HG02852 (cell line): ENCODE results near the gene BCHE.
A peak's percentile ranks its signal among the peaks of the same experiment; 100 is the strongest.

Experiments
- ATAC-seq: cut with Tn5 transposase; IDR thresholded peaks from one replicate; pipeline ENCODE4 v1.9.1; 2021; ENCODE audit warnings: mild to moderate bottlenecking, moderate library complexity; ENCODE audit not compliant: unreplicated experiment

The BCHE gene

DNA sequence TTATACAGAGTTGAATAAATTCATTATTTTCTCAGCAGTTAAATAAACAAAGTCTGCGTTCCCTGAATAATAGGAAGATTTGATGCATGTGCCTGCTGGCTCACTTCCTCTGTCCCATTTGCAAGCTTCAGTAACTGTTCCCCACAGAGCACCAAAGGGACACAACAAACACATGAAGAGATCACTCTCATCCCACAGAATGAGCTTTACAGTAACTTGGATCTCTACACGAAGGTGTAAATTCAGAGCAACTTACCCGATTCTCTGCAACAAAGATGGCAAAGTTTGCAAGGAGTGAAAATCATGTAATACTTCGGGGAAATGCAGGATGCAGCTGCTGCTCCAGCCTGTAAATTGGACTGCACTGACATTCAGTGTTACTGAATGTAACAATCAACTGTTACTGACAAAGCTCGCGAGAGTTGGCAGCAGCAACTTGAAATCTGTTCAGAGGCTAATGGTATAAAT is at the start of gene BCHE:
Gene BCHE, minus strand, starts transcription at position 366 of the 468 bp plus-strand sequence. CDS start 6,390 bp downstream, outside the sequence.
- ATAC-seq, result no peak

DNA sequence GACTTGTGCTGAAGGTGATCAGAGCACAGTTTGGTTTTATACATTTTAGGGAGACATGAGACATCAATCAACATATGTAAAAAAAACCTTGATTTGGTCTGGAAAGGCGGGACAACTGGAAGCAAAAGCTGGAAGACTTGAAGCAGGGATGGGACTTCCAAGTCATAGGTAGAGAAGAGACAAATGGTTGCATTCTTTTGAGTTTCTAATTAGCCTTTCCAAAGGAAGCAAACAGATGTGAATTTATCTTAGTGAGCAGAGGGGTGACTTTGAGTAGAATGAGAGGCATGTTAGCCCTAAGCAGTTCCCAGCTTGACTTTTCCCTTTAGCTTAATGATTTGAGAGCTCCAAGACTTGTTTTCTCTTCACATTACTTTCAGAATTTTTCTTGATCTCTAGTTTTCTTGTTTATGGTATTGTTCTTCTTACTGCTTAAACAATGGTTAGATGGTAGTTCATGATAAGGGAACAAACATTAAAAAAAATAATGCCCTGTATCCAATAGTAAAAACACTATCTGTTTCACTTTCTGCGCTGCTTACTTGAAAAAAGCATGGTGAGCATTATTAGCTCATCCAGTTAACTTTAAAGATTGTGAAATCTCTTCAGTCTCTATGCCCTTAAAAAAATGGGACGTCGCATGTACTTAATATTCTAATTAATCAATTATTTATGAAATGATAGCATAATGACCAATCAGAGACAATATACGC is 48.5 kb upstream of the BCHE start:
- no peak for ATAC-seq

- no peak for ATAC-seq
Observed at GRCh38 chr3:165884518-165884917, 47.3 kb upstream of the BCHE start.

DNA sequence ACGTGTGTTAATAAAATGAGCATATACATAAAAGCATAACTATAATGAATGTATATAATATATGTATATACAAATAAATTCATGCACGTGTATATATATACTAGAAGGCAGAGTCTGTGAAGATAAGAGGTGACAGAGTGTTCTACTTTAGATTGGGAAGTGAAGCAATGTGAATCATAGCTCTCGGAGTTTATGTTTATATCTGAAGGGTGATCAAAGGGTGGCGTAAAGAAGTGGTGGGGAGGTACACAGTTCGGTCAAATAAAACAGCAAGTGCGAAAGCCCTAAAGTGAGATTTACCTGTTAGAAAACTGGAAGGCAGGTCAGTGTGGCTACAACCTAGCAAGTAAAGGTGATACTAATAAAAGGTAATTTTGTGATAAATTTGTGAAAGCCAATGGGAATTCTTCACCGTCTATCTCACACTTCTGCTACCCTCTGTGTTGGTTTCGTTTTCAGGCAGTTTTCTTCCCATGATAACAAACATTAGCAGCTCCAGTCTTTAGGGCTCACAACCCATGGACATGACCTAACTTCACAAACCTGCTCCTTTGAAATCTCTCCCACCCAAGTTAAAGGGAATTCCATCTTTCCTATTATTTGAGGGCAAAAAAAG is 46.7 kb upstream of the BCHE start:
- ATAC-seq, result no peak

DNA sequence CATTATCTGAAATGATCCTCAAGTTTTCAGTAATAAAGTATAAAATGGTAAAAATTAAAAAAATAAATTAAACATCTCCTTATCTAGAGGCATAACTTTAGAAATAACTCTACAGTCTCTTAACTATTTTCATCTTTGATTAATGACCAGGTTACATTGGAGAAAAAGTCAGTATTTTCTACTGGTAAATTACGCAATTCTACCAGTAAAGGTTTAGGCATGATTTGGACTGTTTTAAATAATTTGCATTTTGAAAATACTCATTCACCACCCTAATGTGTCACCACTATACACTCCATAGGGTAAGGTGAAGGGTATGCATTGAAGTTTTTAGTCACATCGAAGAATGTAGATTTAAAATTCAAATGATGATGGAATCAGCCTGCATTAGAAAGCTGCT is 45.9 kb upstream of the BCHE start:
- no peak for ATAC-seq

GRCh38 chr3:165875644-165876043 is 38.4 kb upstream of the BCHE start:
- no peak for ATAC-seq

DNA sequence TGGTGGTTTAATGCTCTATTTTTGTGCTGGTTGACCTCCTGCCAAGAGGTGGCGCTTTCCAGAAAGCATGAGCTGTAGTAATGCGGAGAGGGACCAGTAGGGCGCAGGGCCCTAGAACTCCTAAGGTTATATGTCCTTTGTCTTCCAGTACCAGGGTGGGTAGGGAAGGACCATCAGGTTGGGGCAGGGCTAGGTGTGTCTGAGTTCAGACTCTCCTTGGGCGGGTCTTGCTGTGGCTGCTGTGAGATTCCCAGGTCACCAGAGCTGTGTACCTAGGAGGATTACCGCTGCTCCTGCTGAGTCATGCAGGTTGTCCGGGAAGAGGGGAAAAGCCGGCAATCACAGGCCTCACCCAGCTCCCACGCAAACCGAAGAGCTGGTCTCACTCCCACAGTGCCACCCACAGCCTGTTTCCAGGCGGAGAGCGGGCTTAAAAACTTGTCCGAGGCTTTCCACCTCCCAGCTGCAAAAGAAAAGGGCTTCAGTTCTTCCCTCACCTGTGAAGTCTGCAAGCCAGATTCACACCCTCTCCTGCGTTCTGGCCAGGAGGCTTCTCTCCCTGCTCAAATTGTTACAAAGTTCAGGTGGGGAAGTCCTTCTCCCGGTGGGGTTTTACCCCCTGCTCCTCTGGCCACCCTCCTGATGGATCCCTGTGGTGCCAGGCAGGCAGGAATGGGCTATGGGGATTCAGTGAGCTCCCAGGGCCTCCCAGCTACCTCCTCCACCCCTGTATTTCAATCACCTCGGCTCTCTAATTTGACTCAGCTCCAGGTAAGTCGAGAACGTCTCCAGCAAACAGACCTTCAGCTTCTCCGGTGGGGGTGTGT is 37.7 kb upstream of the BCHE start:
- ATAC-seq, result no peak

- ATAC-seq, result no peak
Observed at GRCh38 chr3:165868088-165868487, 30.9 kb upstream of the BCHE start.

DNA sequence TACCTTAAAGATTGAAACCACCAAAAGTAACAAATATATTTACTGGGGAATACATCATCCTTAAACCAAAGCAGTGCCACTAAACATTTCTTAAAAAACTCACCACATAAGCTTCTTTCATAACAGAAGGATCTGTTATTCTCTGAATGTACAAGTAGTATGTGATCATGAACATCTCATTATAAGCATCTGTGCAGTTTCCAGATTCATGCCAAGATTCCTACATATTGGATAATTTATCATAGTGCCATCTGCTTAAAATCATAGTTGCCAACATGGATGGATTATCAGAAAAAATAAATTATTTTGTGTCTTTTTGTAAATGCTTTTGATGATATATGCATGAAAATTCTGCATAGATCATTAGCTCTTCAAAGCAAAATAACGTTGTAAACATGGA is 21.8 kb upstream of the BCHE start:
- ATAC-seq, result no peak

DNA sequence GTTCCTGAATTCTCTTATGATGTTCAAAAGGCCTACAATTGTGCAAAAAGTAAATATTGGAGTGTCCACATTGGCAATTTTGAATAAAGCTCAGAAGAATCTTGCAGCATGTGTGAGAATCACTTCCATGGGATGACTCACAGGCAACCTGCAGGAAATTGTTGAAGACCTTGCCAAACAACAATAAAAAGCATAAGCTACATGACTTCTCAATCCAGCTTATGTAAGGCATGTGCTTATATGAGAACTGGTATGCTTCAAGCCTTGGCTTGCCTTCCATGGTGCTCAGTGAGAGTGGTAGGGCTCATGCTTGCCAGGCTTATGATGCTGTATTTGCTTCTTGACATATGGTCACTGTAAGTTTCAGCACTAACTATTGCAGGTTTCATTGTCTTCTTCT is 18.4 kb upstream of the BCHE start:
- ATAC-seq, result no peak

- ATAC-seq, result peak; percentile 63
Observed at GRCh38 chr3:165854696-165855095, 17.5 kb upstream of the BCHE start.

DNA sequence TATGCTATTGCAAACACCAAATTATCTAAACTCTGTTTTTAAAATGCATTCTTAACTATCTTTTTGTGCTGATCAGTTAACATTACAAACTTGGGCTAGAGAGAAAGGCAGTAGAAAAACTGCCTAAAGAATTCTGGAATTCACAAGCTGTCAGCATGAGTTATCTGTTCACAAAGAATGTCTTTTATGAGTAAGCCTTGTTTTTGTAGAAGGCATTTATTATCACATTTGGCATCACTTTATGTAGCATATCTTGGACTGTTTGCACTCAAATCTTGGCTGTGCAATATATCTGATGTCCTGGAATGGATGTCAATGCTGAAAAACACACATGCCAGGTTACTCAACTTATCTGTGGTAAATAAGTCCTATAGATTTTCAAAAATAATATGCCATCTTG is 15.5 kb upstream of the BCHE start:
- no peak for ATAC-seq

- no peak for ATAC-seq
Observed at GRCh38 chr3:165852191-165852590, 15.0 kb upstream of the BCHE start.

- ATAC-seq, result no peak
Observed at GRCh38 chr3:165846056-165846455, 8.8 kb upstream of the BCHE start.

DNA sequence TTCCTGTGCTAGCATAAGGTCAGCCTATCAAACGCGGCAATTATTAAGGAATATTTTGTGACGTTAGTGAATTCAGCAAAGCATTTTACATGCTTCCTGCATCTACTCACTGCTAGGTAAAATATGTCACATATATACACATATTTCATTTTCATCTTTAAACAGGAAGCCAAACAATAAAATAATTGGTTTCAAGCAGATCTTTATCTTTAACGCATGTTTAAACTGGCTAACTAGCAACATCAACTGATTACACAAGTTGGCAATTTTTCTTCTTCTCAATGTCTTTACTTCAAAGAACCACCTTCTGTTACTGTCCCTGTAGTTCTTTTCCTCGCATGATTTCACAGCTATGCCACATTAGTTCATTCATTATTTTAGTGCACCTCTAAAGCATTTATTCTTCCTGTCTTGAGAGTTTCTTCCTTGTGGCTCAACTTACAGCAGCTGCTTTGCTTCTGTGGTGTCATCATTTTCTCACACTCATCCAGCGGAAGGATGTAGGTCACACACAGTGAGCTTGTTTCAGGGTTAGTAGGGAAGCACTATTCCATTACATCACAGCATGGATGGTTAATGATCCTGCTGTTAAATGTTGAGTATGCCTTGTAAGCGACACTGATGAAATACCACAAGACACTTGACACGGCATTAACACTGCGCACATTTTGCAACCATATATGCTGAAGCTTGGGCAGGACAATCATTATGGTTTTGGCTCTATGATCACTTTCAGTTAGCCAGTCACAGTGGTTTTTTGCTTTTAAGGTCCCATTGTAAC is 2.3 kb upstream of the BCHE start:
- no peak for ATAC-seq

GRCh38 chr3:165837801-165838200 is 578 bp upstream of the BCHE start:
- ATAC-seq, result no peak

GRCh38 chr3:165835431-165835830 is 1.8 kb downstream of the BCHE start:
- no peak for ATAC-seq

- no peak for ATAC-seq
Observed at GRCh38 chr3:165830746-165831145, 6.5 kb downstream of the BCHE start.

GRCh38 chr3:165827883-165828282 is 9.3 kb downstream of the BCHE start:
- no peak for ATAC-seq

- no peak for ATAC-seq
Observed at GRCh38 chr3:165827233-165827632, 10.0 kb downstream of the BCHE start.

- no peak for ATAC-seq
Observed at GRCh38 chr3:165820671-165821123, 16.5 kb downstream of the BCHE start.
